Uterus (tissue), 2 donors: ENCODE measurements around the gene SPATA24.

Experiments
- POLR2A ChIP-seq, 2 donors: fragments of 450-650 bp; IDR thresholded peaks; one replicate each; pipeline ENCODE4 v1.6.1; 2016; ENCODE audit warnings: antibody characterized with exemption in 2 of 2, mild to moderate bottlenecking in 1 of 2, moderate library complexity in 1 of 2
- TF ChIP-seq, protein P1 (sequence below), 4 experiments: fragments of 200-600 bp in 2 of 4; fragments of 450-650 bp in 2 of 4; sonication (generic) in 2 of 4; IDR thresholded peaks; one replicate each; pipeline ENCODE4 v1.5.1; 2016 to 2019; ENCODE audit warnings: antibody characterized with exemption in 4 of 4, mild to moderate bottlenecking in 2 of 4, moderate library complexity in 1 of 4

DNA sequence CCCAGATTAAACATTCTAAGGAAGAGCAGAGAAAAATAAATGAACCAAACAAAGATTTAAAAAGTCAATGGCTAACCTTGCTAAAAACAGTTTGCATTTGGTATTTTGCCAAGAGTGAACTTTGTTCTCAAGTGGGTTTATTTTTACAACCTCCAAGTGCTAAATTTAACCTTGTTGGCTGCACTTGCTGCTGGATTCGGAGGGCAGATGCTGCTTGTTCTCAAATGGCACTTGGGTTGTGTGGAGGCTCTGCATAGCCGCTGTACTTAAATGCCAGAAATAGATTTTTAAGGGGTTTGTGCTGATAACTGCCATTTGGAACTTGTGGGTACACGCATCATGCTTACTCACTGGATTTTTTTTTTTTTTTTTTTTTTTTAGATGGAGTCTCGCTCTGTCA is 13.3 kb upstream of the SPATA24 start:
- no peak for TF ChIP-seq POLR2A (IDR thresholded peaks at IDR 0.05)
- TF ChIP-seq, protein P1, sequence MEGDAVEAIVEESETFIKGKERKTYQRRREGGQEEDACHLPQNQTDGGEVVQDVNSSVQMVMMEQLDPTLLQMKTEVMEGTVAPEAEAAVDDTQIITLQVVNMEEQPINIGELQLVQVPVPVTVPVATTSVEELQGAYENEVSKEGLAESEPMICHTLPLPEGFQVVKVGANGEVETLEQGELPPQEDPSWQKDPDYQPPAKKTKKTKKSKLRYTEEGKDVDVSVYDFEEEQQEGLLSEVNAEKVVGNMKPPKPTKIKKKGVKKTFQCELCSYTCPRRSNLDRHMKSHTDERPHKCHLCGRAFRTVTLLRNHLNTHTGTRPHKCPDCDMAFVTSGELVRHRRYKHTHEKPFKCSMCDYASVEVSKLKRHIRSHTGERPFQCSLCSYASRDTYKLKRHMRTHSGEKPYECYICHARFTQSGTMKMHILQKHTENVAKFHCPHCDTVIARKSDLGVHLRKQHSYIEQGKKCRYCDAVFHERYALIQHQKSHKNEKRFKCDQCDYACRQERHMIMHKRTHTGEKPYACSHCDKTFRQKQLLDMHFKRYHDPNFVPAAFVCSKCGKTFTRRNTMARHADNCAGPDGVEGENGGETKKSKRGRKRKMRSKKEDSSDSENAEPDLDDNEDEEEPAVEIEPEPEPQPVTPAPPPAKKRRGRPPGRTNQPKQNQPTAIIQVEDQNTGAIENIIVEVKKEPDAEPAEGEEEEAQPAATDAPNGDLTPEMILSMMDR (IDR thresholded peaks at IDR 0.05): no peak
